Mesenchymal stem cell (in vitro differentiated cells and primary cell): ENCODE measurements around the gene CEACAM19.
"Not testable (repeated sequence)": the region's sequence is repeated elsewhere in the genome, so short reads cannot be mapped to it uniquely, and the experiment has no call there.

Experiments used
- DNase-seq: peaks from one replicate; pipeline ENCODE4 v3.0.0-alpha.2; 2013
- H2AFZ ChIP-seq: one replicate; pipeline ENCODE4 v1.6.1; 2013; ENCODE audit warnings: low read depth, mild to moderate bottlenecking, control low read depth, inconsistent platforms, low read length, moderate library complexity
- H2AK5ac ChIP-seq: 2 replicates; pipeline ENCODE4 v1.6.1; 2013; ENCODE audit warnings: low read length, moderate library complexity, mild to moderate bottlenecking, inconsistent platforms; ENCODE audit not compliant: severe bottlenecking
- H2BK120ac ChIP-seq: one replicate; pipeline ENCODE4 v1.6.1; 2013; ENCODE audit warnings: low read depth, mild to moderate bottlenecking, inconsistent platforms, low read length, moderate library complexity
- H2BK12ac ChIP-seq, 2 experiments: one replicate each; pipeline ENCODE4 v1.6.1; 2013; ENCODE audit warnings: inconsistent platforms in 2 of 2, low read length in 2 of 2, mild to moderate bottlenecking in 2 of 2, moderate library complexity in 2 of 2, control low read depth in 1 of 2
- H2BK15ac ChIP-seq: one replicate; pipeline ENCODE4 v1.6.1; 2013; ENCODE audit warnings: mild to moderate bottlenecking, low read depth, inconsistent platforms; ENCODE audit not compliant: poor library complexity, severe bottlenecking
- H2BK5ac ChIP-seq: 2 replicates; pipeline ENCODE4 v1.6.1; 2013; ENCODE audit warnings: low read depth, mild to moderate bottlenecking, low read length, control low read depth, inconsistent platforms; ENCODE audit not compliant: poor library complexity, severe bottlenecking
- H3K14ac ChIP-seq, 2 experiments: one replicate each; pipeline ENCODE4 v1.6.1; 2013; ENCODE audit warnings: inconsistent platforms in 2 of 2, low read length in 2 of 2, control low read depth in 1 of 2, mild to moderate bottlenecking in 1 of 2, moderate library complexity in 1 of 2
- H3K18ac ChIP-seq, 2 experiments: one replicate each; pipeline ENCODE4 v1.6.1; 2013; ENCODE audit warnings: inconsistent platforms in 2 of 2, low read length in 2 of 2, control low read depth in 1 of 2, low read depth in 1 of 2, mild to moderate bottlenecking in 1 of 2
- H3K23ac ChIP-seq, 2 experiments: one replicate each; pipeline ENCODE4 v1.6.1; 2013; ENCODE audit warnings: inconsistent platforms in 2 of 2, low read length in 2 of 2, mild to moderate bottlenecking in 2 of 2, moderate library complexity in 2 of 2, control low read depth in 1 of 2
- H3K27ac ChIP-seq: 2 replicates; pipeline ENCODE4 v1.5.1; 2013; ENCODE audit warnings: mild to moderate bottlenecking, moderate library complexity, low read length, control low read depth, inconsistent platforms; ENCODE audit not compliant: poor library complexity, severe bottlenecking
- H3K27me3 ChIP-seq, 2 experiments: 2 replicates each; pipeline versions ENCODE4 v1.6.1 to v1.7.0; 2013; ENCODE audit warnings: low read length in 2 of 2, mild to moderate bottlenecking in 2 of 2, moderate library complexity in 2 of 2, control low read depth in 1 of 2, inconsistent platforms in 1 of 2; ENCODE audit not compliant: control insufficient read depth in 1 of 2, insufficient read depth in 1 of 2
- H3K36me3 ChIP-seq, 2 experiments: 2 replicates each; pipeline versions ENCODE4 v1.6.1 to v1.7.0; 2013; ENCODE audit warnings: low read length in 2 of 2, control low read depth in 1 of 2, inconsistent platforms in 1 of 2, low read depth in 1 of 2, mild to moderate bottlenecking in 1 of 2; ENCODE audit not compliant: insufficient read depth in 2 of 2, control insufficient read depth in 1 of 2
- H3K4ac ChIP-seq, 2 experiments: one replicate each; pipeline ENCODE4 v1.6.1; 2013; ENCODE audit warnings: inconsistent platforms in 2 of 2, low read length in 2 of 2, mild to moderate bottlenecking in 2 of 2, moderate library complexity in 2 of 2, control low read depth in 1 of 2, low read depth in 1 of 2
- H3K4me1 ChIP-seq: 2 replicates; pipeline ENCODE4 v1.6.1; 2013; ENCODE audit warnings: low read depth, low read length, control low read depth; ENCODE audit not compliant: control insufficient read depth, insufficient read depth
- H3K4me2 ChIP-seq: 2 replicates; pipeline ENCODE4 v1.6.1; 2013; ENCODE audit warnings: low read length, mild to moderate bottlenecking, inconsistent platforms; ENCODE audit not compliant: poor library complexity, severe bottlenecking
- H3K4me3 ChIP-seq, 2 experiments: 2 replicates each; pipeline versions ENCODE4 v1.5.1 to v1.7.0; 2013; ENCODE audit warnings: low read length in 2 of 2, mild to moderate bottlenecking in 2 of 2, control low read depth in 1 of 2, low read depth in 1 of 2; ENCODE audit not compliant: insufficient read depth in 1 of 2
- H3K79me1 ChIP-seq: replicated peaks from 2 replicates; pipeline ENCODE4 v1.6.1; 2013; ENCODE audit warnings: mild to moderate bottlenecking, control low read depth, low read length, inconsistent platforms; ENCODE audit not compliant: poor library complexity, severe bottlenecking
- H3K9ac ChIP-seq: 2 replicates; pipeline ENCODE4 v1.7.0; 2013; ENCODE audit warnings: mild to moderate bottlenecking, low read length, moderate library complexity
- H3K9me3 ChIP-seq: 2 replicates; pipeline ENCODE4 v1.7.0; 2013; ENCODE audit warnings: mild to moderate bottlenecking, low read length; ENCODE audit not compliant: control insufficient read depth
- H4K8ac ChIP-seq: one replicate; pipeline ENCODE4 v1.6.1; 2013; ENCODE audit warnings: inconsistent platforms, mild to moderate bottlenecking, low read length, moderate library complexity
- H4K91ac ChIP-seq: one replicate; pipeline ENCODE4 v1.6.1; 2013; ENCODE audit warnings: mild to moderate bottlenecking, low read length, inconsistent platforms
- WGBS: methylation state at CpG from one replicate; pipeline ENCODE4 v1.1.7; 2013; ENCODE audit warnings: mixed read lengths; 5-methylcytosine and 5-hydroxymethylcytosine counted together

Gene CEACAM19

DNA sequence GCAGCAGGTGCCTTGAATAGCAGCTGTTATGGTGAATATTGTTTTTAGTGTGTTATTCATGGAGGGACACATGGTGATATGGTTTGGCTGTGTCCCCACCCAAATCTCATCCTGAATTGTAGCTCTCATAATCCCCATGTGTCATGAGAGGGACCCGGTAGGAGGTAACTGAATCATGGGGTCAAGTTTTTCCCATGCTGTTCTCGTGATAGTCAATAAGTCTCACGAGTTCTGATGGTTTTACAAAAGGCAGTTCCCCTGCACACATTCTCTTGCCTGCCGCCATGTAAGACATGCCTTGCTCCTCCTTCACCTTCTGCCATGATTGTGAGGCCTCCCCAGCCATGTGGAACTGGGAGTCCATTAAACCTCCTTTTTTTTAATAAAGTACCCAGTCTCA, 45.6 kb upstream of the CEACAM19 start:
- peaks cover 0 to 15% of the 10 kb centered on the region in 2 experiments for H3K36me3 ChIP-seq
- 81% methylated on average over 4 of the region's 4 CpGs for WGBS
- H3K4me2 ChIP-seq, H3K9me3 ChIP-seq, H3K4ac ChIP-seq, H3K14ac ChIP-seq, H2AFZ ChIP-seq, H3K18ac ChIP-seq, H4K8ac ChIP-seq, H3K9ac ChIP-seq, H2BK120ac ChIP-seq, H3K79me1 ChIP-seq, H3K27me3 ChIP-seq, H3K4me3 ChIP-seq, H2BK12ac ChIP-seq, H3K23ac ChIP-seq, H4K91ac ChIP-seq, H2BK15ac ChIP-seq, DNase-seq: not testable (repeated sequence)
- peaks cover 29% of the 10 kb centered on the region for H3K4me1 ChIP-seq
- peak overlapping the region; percentile 88 for H3K27ac ChIP-seq
- H2BK5ac ChIP-seq: peak overlapping the region; percentile 39
- peak overlapping the region; percentile 86 for H2AK5ac ChIP-seq

DNA sequence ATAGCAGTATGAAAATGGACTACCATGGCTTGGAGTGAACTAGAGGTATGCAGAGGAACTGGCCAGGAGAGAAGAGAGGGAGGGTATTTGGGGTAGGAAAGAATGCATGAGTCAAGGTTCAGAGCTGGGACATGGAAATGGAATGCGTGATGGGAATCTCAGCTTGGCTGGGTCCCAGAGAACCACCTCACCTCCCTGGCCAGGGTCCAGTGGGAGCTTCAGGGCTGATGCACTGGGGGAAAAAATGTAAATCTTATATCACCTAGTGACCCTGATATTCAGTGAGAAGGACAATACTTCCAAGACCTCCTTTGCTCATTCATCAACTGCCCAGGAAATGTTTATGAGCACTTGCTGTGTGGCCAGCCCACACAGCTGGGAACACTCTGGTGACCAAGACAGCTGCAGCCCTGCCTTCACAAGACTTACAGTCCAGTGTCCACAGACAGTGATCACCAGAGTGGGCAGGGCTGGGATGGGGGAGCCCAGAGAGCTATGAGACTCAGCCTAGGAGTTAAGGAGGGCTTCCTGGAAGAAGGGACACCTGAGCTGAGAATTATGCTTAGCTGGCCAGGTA, 45.1 kb upstream of the CEACAM19 start:
- Histone ChIP-seq H3K4me1 (peaks cover 25% of the 10 kb centered on the region), H2BK120ac (no peak overlapping the region), H2BK15ac (peak overlapping the region; percentile 71), H4K91ac (no peak overlapping the region), H2BK5ac (no peak overlapping the region), H2AFZ (no peak overlapping the region), H3K23ac (no peak overlapping the region), H3K14ac (peak overlapping the region in 1 of 2 experiments; percentile 31), H2BK12ac (peak overlapping the region in 1 of 2 experiments; percentile 30), H3K4ac (no peak overlapping the region), H3K27ac (peak overlapping the region; percentile 93), H3K4me3 (no peak overlapping the region), H3K79me1 (no peaks in the 10 kb centered on the region), H4K8ac (peak overlapping the region; percentile 4), H3K27me3 (no peaks in the 10 kb centered on the region), H3K4me2 (no peak overlapping the region), H3K36me3 (peaks cover 0 to 16% of the 10 kb centered on the region in 2 experiments), H3K9ac (no peak overlapping the region), H3K9me3 (no peaks in the 10 kb centered on the region), H3K18ac (no peak overlapping the region), H2AK5ac (peak overlapping the region; percentile 69)
- DNase-seq: peak; percentile 84
- WGBS: 8% methylated on average over 1 of the region's 1 CpG

DNA sequence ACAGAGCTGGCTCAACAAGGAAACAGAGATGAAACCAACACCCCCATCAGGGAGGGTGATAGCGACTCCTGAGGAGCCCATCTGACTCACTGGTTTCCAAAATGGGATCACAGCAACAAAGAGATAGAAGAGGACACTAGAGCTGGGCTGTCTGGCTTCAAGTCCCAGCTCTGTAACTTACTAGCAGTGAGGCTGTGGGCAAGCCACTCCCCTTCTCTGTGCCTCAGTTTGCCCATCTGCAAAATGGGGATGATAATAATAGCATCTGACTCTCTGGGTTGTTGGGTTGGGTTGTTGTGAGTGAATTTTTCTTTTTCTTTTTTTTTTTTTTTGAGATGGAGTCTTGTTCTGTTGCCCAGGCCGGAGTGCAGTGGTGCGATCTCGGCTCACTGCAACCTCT, 43.7 kb upstream of the CEACAM19 start:
- Histone ChIP-seq H3K27me3 (no peaks in the 10 kb centered on the region), H3K18ac (no peak overlapping the region), H2AFZ (no peak overlapping the region), H2BK5ac (no peak overlapping the region), H3K23ac (no peak overlapping the region), H2BK15ac (no peak overlapping the region), H3K27ac (no peak overlapping the region), H3K4ac (no peak overlapping the region), H3K9me3 (no peaks in the 10 kb centered on the region), H3K36me3 (peaks cover 0 to 16% of the 10 kb centered on the region in 2 experiments), H3K14ac (no peak overlapping the region), H3K4me2 (no peak overlapping the region), H3K79me1 (no peaks in the 10 kb centered on the region), H2BK12ac (no peak overlapping the region), H4K8ac (no peak overlapping the region), H3K4me1 (peaks cover 22% of the 10 kb centered on the region), H4K91ac (no peak overlapping the region), H3K4me3 (no peak overlapping the region), H3K9ac (no peak overlapping the region), H2BK120ac (no peak overlapping the region), H2AK5ac (peak overlapping the region; percentile 69)
- 93% methylated on average over 3 of the region's 4 CpGs for WGBS
- DNase-seq: no peak

DNA sequence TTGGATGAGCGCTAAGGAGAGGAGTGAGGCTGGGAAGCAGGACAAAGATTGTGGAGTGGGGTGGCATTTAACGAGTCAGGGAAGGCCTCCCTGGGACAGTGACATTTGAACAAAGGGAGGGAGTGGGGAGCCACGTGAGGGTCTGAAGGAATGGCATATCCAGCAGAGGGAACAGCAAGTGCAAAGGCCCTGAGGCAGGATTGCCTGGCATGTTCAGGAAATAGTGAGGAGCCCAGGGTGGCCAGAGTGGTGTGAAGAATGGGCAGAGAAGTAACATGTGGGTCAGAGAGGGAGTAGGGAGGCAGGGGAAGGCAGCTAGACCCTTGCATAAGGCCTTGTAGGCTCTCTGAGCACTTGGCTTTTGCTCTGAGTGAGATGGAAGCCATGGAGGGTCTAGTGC, 42.5 kb upstream of the CEACAM19 start:
- peaks cover 14% of the 10 kb centered on the region for H3K4me1 ChIP-seq
- H3K9ac ChIP-seq: no peak overlapping the region
- H3K4me2 ChIP-seq: no peak overlapping the region
- no peak overlapping the region for H2BK120ac ChIP-seq
- H3K18ac ChIP-seq: no peak overlapping the region
- H3K14ac ChIP-seq: no peak overlapping the region
- no peak overlapping the region for H2BK5ac ChIP-seq
- WGBS: 78% methylated on average over 3 of the region's 3 CpGs
- H3K36me3 ChIP-seq: peaks cover 0 to 16% of the 10 kb centered on the region in 2 experiments
- H3K27ac ChIP-seq: no peak overlapping the region
- no peak overlapping the region for H4K91ac ChIP-seq
- no peak overlapping the region for H4K8ac ChIP-seq
- no peak overlapping the region for H2BK15ac ChIP-seq
- H2BK12ac ChIP-seq: no peak overlapping the region
- no peak overlapping the region for H3K23ac ChIP-seq
- H2AK5ac ChIP-seq: peak overlapping the region; percentile 36
- H3K9me3 ChIP-seq: no peaks in the 10 kb centered on the region
- no peaks in the 10 kb centered on the region for H3K79me1 ChIP-seq
- DNase-seq: no peak
- H3K4ac ChIP-seq: no peak overlapping the region
- H3K27me3 ChIP-seq: peaks cover 0 to 8% of the 10 kb centered on the region in 2 experiments
- no peak overlapping the region for H2AFZ ChIP-seq
- no peak overlapping the region for H3K4me3 ChIP-seq
